PC-3 (cell line): ENCODE measurements around the gene EMILIN3.

Experiments used
- EZH2 ChIP-seq: fragments of 300-600 bp; sonication (generic); IDR thresholded peaks from one replicate; pipeline ENCODE4 v1.6.1; 2017; ENCODE audit warnings: antibody characterized with exemption, mild to moderate bottlenecking, low read length; ENCODE audit not compliant: unreplicated experiment
- EZH2phosphoT487 ChIP-seq: fragments of 300-600 bp; sonication (generic); IDR thresholded peaks from 2 replicates; pipeline ENCODE4 v1.6.1; 2018; ENCODE audit warnings: mild to moderate bottlenecking, antibody characterized with exemption, low read length, borderline replicate concordance
- TF ChIP-seq, protein P1 (sequence below): fragments of 300-600 bp; sonication (generic); conservative IDR thresholded peaks from 2 replicates; pipeline ENCODE4 v1.5.1; 2017; ENCODE audit warnings: antibody characterized with exemption, low read depth, mild to moderate bottlenecking, low read length

DNA sequence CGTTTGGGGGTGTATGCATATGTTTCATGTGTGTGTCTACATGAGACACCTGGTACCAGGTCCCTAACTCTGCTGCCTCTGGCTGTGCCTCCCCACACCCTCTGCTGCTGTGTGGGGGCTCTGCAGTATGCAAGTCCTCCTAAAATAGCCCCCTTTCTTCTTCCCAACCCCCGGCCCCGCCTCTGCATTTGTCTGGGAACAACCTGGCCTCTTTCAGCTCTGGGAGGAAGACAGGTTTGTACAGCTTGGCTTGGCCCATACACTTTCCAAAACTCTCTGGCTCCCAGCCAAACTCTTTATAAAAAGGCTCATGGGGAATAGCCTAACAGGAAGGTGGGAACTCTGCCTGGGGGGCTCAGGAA, 27.1 kb upstream of the EMILIN3 start:
- TF ChIP-seq, protein P1, sequence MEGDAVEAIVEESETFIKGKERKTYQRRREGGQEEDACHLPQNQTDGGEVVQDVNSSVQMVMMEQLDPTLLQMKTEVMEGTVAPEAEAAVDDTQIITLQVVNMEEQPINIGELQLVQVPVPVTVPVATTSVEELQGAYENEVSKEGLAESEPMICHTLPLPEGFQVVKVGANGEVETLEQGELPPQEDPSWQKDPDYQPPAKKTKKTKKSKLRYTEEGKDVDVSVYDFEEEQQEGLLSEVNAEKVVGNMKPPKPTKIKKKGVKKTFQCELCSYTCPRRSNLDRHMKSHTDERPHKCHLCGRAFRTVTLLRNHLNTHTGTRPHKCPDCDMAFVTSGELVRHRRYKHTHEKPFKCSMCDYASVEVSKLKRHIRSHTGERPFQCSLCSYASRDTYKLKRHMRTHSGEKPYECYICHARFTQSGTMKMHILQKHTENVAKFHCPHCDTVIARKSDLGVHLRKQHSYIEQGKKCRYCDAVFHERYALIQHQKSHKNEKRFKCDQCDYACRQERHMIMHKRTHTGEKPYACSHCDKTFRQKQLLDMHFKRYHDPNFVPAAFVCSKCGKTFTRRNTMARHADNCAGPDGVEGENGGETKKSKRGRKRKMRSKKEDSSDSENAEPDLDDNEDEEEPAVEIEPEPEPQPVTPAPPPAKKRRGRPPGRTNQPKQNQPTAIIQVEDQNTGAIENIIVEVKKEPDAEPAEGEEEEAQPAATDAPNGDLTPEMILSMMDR, result no peak
- no peak for TF ChIP-seq EZH2
- no peak for TF ChIP-seq EZH2phosphoT487
